ENCODE measurements around the gene LZTFL1.
"Not testable (repeated sequence)": the region's sequence is repeated elsewhere in the genome, so short reads cannot be mapped to it uniquely, and the experiment has no call there.

LZTFL1 gene

DNA sequence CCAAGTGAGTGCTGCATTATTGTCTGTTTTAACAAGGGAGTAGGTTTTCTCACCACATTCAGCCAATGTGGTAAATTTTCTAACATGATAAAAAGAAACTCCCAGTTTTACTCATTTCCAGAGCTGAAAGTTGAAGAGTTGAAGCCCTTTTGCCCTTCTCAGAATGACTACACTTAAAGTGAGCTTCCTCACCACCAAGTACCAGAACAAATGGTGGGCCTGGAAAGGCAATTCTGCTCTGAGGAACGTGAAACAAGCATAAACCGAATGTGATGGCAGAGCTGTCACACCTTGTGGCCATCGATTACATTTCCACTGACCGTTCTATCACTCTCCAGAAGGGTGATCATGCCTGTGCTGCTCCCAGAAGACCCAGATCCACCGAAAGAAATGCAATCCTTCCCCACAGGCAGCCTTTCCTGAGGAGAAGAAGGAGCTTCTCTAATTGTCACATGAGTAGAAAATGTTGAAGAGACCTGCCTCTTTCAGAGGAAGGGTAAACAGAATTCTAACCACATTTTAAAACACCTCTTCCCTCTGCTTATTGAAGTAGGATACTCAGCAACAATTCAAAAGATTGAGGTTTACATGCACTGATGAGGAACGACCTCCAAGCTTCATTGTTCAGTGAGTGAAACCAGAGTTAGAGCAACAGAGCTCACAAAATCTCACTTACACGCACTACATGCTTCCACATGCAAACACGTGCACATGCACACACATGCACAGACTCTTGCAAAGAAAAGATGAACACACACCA lies 23.0 kb upstream of the LZTFL1 start:
- peak in 1 of 2 experiments; percentile 41 for DNase-seq

DNA sequence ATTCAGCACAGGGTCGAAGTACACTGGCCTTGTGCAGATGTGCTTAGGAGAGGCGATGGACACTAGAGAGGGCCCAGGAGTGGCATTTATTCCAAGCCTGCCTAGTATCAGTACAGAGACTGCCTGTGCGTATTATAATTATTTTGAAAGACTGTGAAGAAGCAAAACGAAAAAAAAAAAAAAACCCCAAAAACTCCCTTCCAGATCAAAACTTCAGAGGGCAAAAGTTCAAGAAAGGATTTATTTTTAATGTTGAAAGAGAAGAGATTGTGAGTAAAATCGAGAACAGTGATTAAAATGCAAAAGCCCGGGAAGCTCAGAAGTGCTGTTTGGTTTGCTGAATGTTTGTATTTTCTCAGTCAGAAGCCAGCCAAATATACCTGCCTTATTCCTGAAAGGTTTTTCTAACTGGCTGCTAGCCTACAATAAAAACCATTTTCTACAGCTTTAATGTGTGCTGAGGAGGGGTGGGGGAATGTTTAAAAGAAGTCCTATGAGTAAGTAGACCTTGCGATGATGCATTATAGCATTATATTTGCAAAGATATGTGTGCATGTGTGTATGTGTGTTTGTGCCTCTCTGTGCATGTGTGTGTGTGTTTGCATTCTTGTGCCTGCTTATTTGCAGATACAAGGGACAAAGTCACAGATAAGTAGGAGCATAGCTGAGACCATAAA lies 19.3 kb upstream of the LZTFL1 start:
- DNase-seq = no peak

DNA sequence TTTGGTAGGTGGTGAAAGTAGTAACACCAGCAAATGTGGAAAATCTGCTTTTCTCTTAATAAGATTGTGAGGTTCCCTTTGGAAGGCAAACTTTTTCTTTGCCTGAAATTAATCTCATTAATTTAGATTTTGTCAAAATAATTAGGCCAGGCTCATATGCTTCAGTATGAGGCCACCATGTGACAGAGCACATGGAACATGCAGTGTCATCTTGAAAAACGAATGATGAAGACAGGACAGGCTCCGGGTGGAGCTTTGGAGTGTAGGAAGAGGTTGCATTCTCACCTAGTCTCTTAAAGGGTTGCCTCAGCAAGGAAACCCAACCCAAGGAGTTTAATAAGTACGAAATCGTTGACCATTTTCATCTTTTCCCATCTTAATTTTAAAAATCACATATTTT lies 18.6 kb upstream of the LZTFL1 start:
- DNase-seq = no peak

DNA sequence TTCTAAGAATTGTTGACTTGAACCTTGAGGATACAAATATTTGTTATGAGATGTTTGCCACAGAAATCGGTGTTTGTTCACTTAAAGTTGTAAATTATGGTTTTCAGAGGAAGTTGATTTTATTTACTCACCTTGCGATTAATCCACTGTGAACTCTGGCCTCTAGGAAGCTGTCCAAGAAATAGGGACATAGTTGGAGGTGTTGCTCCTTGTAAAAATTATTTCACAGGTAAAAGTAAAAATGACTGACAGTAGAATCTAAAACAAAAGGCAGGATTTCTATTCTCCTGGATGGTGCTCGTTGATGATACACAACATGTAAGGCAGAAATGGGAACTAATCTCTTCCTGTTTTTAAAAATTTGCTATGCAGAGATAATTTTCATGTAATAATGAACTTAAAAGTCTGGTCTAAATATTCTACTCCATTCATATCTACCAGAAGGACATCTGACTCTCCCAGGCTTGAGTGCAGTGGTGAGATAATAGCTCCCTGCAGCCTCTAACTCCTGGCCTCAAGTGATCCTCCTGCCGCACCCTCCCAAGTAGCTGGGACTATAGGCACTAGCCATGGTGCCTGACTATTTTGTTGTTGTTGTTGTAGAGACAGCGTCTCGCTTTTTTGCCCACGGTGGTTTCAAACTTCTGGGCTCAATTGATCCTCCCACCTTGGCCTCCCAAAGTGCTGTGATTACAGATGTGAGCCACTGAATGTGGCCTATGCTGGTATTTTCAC lies 17.1 kb upstream of the LZTFL1 start:
- DNase-seq = no peak

DNA sequence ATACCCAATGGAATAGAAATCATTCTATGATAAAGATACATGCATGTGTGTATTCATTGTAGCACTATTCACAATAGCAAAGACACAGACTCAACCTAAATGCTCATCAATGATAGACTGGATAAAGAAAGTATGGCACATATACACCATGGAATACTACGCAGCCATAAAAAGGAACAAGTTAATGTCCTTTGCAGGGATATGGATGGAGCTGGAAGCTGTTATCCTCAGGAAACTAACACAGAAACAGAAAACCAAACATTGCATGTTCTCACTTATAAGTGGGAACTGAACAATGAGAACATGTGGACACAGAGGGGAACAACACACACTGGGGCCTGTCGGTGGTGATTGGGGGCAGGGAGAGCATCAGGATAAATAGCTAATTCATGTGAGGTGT lies 15.1 kb upstream of the LZTFL1 start:
- not testable (repeated sequence) for DNase-seq

DNA sequence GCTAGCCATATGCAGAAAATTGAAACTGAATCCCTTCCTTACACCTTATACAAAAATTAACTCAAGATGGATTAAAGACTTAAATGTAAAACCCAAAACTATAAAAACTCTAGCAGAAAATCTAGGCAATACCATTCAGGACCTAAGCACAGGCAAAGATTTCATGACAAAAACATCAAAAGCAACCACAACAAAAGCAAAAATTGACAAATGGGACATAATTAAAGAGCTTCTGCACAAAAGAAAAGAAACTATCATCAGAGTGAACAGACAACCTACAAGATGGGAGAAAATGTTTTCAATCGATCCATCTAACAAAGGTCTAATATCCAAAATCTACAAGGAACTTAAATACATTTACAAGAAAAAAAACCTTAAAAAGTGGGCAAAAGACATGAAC lies 14.4 kb upstream of the LZTFL1 start:
- not testable (repeated sequence) for DNase-seq

DNA sequence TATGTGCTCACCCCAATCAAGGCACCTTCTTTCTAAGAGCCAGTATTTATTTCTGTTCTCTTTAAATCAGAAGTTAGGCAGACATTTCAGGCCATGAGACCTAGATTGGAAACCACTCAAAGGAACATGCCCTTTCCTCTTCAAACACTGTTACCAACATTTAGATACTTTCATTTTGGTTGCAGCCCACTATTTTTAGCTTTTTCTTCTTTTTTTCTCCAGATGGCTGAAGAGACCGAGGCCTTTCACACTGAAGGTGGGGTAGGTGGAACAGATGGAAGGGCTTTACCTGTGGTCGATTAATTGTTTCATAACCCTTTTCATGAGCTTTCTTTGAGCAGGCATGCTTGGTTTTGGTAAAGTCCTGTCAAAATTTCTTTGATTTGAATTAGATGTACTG lies 10.9 kb upstream of the LZTFL1 start:
- DNase-seq = no peak

DNA sequence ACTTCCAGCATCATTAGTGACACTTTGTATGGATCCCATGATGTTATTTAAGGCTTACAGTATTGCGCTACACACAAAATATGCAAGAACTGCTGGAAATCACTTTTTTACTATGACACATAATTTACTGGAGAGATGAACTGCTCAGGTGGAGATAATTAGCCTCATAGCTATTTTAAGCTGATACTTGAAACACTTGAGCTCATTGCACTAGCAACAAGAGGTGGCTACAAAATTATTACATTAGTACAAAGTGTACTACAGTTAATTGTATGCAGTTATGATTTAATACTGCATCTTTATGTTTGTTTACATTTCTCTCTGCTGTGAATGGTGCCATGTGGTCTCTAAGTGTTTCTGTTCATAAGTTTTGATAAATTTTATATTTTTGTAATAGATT lies 6.5 kb upstream of the LZTFL1 start:
- DNase-seq = no peak

DNA sequence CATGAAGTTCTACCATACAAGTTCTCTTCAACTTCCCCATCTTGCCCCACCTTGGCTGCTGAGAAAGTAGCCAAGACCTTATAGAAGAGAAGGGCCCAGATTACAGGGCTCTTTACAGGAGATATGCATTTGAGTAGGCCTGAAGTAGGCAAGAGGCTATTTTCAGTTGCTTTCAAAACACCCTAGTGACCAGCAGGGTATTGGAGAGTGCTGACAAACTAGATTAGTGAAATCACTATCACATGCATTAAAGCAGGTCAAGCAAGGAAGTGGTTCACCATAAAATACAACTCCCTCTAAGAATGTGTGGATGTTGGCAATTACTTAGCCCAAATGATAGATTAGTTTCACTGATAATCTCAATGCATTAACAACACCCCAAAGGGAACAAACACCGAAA lies 2.7 kb upstream of the LZTFL1 start:
- no peak for DNase-seq

DNA sequence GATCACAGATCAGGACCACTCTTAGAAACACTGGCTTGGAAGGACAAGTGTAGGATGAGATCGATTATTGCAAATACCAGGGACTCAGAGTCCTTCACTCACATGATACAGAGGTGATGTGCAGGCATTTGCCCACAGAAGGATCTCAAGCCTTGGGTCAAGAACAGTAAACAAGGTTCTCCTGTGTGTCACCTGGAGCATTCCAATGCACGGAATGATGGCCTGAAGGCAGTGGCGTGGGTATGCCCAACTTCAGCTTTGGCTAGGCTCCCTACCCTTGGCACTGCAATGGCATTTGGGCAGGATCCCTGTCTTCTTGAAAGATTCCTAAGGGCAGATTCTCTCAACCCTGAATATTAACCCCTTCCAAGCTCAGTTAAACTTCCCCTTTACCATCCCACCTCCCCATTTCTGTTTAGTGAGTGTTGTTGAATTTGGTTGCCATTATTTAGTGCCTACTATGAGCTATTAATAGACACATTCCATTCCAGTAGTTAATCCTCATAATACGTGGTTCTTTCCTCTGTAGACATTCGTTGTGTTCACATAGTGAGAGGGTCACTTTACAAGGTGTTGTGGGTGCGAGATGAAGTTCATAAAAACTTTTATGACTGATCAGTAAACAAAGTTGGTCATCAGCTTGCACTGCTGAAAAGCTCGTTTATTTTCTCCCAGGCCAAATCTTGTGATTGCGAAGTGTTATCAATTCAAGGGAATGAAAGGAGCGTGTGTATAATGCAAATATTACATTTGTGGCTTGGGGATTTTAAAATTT lies 1.1 kb upstream of the LZTFL1 start:
- no peak for DNase-seq

DNA sequence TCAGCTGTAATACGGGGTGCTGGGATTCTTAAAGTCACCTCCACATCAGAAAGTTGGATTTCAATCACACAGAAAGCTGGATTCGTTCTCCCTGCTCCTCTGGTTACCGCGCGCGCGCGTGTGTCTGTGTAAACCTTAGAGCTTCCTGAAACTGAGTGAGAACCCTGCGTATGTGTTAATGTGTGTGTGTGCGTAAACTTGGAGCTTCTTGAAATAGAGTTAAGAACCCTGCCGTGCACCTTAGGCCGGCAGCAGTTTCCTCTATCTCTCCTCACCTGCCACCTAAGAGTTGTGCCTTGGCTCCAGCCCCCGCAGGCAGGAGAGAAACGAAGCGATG lies 531 bp downstream of the LZTFL1 start:
- no peak for DNase-seq

DNA sequence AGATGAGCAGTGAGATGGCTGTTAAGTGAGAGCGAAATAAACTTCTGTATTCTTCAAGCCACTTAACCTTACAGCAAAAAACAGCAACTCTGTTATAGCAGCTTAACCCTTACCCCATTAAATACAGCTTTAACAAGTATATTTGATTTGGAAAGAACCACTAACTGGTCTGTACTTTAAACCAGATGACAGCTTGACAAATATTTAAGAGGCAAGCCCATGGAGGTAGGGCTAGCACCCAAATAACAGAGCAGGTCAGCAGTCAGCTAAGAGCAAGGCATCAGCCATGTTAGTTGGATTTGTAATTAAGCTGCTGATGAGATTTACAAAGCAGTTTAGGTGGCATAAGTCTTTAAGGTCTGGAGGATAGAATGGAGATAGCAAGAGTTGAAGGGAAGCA lies 3.5 kb downstream of the LZTFL1 start:
- no peak for DNase-seq

DNA sequence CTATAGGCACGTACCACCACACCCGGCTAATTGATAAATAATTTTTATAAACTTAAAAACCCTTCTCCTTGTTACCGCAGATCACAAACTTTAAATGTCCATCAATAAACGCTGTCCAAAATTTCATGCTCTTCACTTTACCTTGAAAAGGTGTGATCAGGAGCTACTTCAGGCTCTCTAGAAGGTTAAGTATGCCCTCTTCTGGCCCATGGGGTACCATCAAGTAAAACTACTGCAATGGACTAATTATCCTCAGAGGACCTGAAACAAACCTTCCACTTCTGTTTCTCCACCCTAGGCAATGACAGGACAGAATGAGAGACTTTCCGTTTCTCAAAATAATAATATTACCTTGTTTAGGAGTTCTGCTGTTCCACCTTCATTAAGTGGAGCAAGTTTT lies 9.2 kb downstream of the LZTFL1 start:
- no peak for DNase-seq

DNA sequence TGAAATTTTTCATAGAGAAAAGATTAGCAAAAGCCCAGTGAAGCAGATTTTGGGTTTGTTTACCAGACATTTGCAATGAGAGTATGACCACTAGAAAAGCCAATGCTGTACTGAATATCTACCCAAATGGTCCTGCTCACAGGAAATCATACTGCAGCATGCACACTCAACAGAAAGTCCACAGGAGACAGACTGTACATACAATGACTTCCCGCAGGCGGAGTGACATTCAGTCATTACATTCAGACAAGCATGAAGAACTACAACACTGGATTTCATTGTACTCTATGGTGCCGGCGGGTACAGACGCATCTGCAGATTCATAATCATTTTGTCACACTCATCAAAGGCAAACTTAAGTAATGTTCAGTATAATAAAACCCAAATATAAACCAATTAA lies 11.8 kb downstream of the LZTFL1 start:
- no peak for DNase-seq

DNA sequence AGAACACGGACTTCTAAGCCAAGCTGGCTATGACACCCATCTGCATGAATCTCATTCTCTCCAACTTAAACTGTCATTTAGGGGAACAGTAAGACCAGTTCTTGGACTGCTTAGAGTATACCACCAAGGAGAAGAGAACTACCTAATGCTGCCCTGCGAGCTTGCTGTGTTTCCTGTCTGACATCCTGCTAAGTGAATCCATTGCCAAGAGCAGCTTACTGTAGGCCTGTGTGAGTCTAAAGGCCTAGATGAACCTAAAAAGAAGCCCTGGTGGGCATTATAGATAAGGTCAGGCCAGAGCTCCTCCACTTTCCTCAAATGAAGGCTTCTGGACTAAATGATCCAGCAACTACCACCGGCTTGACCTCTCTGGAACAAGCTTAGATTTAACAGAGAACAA lies 15.0 kb downstream of the LZTFL1 start:
- DNase-seq = no peak

DNA sequence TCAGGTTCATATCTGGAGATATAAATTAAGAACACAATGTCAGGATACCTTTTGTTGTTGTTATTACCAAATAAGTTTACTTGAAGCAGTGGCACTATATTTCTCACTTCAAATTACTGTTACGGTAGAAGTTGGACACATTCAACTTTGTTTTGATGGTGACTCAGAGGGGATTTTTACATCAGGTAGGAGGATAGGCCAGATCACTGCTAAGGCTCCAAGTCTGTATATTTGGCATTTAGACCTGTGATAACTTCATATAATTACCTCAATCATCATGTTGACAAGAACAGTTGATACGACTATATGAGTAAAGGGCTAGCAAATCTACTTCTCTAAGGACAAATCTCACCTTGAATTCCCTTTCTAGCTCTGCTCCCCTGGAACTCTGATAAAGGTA lies 15.6 kb downstream of the LZTFL1 start:
- no peak for DNase-seq

DNA sequence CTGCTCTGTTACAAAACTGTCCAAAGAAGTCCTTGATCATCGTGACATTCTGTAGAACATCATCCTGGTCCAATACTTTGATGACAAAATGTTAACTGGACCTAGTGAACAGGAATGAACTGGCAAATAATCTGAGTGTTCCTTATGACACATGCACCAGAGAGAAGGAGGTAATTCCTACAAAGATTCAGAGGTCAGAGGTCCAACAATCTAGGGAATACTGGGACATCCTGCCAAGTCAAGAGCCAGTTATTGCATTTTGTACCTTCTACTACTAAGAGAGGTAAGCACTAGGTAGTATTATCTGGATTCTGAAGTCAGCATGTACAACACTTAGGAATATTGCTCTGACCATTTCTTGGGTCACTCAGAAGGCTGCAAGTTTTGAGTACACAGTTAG lies 20.8 kb downstream of the LZTFL1 start:
- no peak for DNase-seq

DNA sequence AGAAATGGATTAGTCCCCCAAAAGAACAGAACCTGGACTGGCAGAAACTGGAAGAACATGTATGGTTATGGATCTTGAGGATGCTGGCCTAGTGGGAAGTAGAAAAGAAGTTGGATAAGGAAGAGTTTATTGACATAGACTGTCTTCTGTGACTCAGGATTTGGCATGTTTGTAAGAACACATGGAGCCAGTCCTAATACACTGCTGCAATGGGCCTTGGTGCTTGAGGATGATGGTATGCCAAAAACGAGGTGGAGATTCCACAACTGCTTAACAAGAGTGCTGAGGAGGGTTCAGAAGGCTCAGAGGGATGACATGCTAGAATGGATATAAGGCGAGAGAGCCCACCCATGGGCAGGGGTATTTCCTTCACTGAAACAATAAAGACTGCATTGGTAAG lies 22.4 kb downstream of the LZTFL1 start:
- no peak for DNase-seq

DNA sequence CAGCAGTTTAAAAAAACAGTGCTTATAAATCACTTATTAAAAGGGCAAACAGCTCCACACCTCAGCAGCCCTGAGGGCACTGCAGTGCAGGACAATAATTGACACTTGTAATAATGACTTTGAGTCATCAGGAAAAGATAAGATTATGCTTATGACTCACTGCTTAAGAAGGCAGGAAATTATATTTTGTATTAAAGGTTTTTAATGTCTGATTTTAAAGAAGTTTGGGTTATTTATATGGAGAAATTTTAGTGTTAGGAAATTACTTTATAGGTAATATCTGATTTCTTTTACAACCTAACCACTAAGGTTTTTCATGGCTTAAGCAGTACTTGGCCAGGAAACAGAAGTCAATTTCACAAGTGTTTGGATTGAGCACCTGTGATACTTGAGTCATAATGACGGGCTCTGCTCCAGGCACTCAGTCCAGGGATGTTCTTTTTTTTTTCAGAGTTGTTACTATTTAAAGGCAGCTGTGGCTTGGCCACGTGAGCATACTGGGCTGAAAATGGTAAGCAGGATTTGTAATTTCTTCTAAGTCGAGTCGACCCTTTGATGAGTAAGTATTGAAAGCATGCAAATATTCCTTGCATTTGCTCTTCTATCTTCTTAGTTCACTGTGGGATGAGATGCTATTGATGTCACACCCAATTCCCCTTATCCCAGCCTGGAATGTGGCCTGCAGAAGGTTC lies 23.9 kb downstream of the LZTFL1 start:
- no peak for DNase-seq

DNA sequence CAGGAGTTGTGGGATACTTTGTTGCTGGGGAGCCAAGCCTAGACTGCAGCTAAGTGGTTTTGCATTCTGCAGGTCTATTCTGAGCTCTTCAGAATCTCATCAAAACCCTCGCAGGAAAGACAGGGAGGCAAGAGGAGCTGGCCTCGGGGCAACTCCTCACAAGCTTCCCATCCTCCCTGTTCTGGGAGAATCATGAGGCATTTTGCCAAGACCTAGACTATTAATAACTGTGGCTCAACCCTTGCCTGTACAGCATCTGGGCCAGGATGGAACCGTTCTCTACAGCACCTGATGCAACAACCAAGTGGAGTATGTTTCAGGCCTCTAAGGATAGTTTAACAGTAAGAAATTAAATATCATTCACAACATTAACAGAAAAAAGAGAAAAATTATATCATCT lies 25.4 kb downstream of the LZTFL1 start:
- DNase-seq = no peak

DNA sequence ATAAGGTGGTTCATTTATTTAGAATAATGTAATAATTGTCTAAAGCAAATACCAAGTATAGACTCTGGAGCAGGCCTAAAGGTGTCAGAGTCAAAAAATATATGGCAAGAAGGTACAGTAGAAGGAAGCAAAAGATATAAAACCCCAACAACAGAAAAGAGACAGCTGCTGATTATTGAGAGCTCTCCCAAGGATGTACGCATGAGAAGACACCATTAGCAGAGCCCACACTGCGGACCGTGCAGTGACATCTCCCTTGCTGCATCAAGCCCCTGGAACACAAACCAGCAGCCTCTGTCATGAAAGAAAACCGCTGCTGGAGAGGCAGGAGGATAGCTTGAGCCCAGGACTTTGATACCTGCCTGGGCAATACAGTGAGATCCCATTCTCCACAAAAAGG lies 27.6 kb downstream of the LZTFL1 start:
- no peak for DNase-seq

DNA sequence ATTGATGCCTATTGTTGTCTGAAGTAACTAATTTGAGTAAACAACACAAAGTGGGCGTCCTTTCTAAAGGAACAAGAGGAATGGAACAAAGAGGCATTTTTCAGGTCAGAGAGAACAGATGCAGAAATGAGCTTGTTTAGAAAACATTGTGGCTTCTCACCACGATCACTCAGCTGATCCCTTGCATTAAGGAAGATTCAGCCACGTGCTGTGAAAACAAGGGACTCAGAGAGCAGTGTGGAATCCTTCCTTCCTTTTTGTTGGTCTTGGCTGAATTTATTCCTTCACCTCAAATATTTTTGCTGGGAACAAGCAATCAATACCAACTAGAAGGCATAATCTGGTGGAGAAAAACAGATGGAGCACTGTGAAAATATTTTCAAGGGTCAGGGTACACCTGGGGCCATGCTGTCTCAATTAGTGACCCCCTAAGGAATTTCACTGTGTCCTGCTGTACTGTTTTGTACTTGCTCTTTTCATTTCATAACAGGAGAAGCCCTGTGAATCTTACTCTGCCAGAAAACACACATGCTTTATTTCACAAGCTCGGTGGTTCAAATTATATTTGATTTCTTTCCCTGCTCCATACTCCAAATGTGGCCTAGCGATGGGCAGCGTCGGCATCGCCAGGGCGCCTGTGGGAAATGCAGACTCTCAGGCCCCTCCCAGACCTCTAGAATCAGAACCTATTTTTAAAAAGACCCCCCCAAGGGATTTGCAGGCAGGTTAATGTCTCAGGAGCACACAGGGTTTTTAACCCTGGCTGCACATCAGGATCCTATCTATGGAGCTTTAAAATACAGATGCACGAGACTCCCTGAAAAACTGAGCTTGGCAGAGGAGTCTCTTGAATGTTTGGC lies 34.0 kb downstream of the LZTFL1 start:
- DNase-seq = no peak
